Epithelial cell of proximal tubule (primary cell): Measurements from ENCODE around the gene LGALS1. TPM values are rescaled to one million over a fixed set of nuclear protein-coding genes. Genes with fewer than 3 reads are reported as not detected.

Experiments used
- DNase-seq: peaks from one replicate; pipeline ENCODE4 v3.0.0-alpha.2; 2011; ENCODE audit warnings: low read depth
- H3K4me3 ChIP-seq: 2 replicates; pipeline ENCODE4 v1.5.1; 2011; ENCODE audit warnings: low read depth, mild to moderate bottlenecking, low read length
- CTCF ChIP-seq: conservative IDR thresholded peaks from 2 replicates; pipeline ENCODE4 v1.5.1; 2012; ENCODE audit warnings: low read depth, mild to moderate bottlenecking, low read length
- total RNA-seq: library from RNA; depleted of rRNA; stranded (reverse); fragments of >200 nt; gene quantifications from 2 replicates; pipeline ENCODE4 v1.2.3, GENCODE V29; 2015

The LGALS1 gene
- total RNA-seq, 1 donor from 2014 or later, result 1,833 TPM

DNA sequence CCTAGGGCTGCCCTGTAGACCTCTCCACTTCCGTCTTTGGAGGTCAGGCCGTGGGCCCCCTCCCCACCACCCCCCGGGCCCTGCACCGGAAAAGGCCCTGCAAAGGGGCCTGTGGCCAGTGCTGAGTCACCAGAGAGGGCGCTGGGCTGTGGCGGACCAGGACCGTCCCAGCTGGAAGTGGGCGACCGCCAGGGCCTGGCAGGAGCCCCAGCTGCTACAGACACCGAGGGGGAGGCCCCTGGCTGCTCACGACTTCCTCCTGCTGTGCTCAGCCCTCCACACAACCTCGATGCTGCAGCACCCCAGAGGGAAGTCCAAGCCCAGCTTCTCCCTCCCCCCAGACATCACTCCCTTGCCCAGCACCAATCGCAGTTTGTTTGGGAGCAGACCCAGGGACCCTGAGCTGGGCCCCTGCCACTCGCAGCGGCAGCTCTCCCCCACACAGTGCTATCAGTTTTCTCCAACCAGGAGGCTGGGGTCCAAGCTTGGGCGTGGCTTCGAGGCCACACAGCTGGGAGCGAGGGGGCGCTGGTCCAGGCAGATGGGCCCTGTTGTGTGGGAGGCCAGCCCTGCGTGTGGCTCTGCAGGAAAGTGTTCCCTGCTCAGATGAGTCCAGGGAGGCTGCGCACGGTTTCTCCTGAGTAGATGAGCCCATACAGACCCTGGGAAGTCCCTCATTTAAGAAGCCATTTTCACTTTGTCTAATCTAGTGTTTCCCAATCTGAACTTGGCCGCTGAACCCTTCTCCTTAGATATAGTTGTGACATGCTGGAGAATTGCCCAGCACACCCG is 41.6 kb upstream of the LGALS1 start:
- no peak overlapping the region for H3K4me3 ChIP-seq
- no peak for DNase-seq
- peak; percentile 16 for TF ChIP-seq CTCF

GRCh38 chr22:37634417-37634924 is 41.0 kb upstream of the LGALS1 start:
- H3K4me3 ChIP-seq, result no peak overlapping the region
- DNase-seq, result no peak
- peak; percentile 38 for TF ChIP-seq CTCF

GRCh38 chr22:37635157-37635556 is 40.3 kb upstream of the LGALS1 start:
- no peak for DNase-seq
- no peak overlapping the region for H3K4me3 ChIP-seq
- TF ChIP-seq CTCF, result no peak

- DNase-seq, result no peak
- TF ChIP-seq CTCF, result peak; percentile 35
These were observed 39.1 kb upstream of the LGALS1 start for GRCh38 chr22:37636186-37636948.

DNA sequence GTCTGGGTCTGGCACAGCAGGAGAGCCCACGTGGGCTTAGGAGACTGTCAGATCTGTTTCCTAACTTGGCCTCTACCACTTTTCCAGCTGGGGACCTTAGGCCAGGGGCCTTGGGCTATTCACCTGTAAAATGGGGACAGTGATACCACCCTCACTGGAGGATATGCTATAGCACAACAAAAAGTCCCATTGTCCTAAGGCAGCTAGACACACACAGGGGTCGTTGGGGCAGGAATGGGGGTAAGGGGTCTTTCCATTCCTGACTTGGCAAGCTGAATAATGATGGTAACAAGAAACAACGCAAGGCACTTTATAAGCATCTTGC is 38.5 kb upstream of the LGALS1 start:
- TF ChIP-seq CTCF, result no peak
- no peak overlapping the region for H3K4me3 ChIP-seq
- DNase-seq, result no peak

More at GRCh38 chr22:37636186-37636948, 39.1 kb upstream of the LGALS1 start:
- no peak overlapping the region for H3K4me3 ChIP-seq

GRCh38 chr22:37638391-37639069 is 36.9 kb upstream of the LGALS1 start:
- H3K4me3 ChIP-seq, result no peak overlapping the region
- TF ChIP-seq CTCF, result no peak
- no peak for DNase-seq
